ENCODE results near the gene KPNB1.

- TF ChIP-seq CTCF (conservative IDR thresholded peaks at IDR 0.05; ENCODE audit: low read depth, low read length) (no peak), BHLHE40 (IDR thresholded peaks at IDR 0.05; ENCODE audit: low read depth, low read length) (no peak), POLR2A (IDR thresholded peaks at IDR 0.05; ENCODE audit: low read depth, low read length) (no peak), RCOR1 (IDR thresholded peaks at IDR 0.05; ENCODE audit: insufficient replicate concordance, low read length) (no peak), FOS (IDR thresholded peaks at IDR 0.05; ENCODE audit: low read depth, low read length) (no peak), USF2 (IDR thresholded peaks at IDR 0.05; ENCODE audit: low read depth, low read length) (no peak), RFX5 (IDR thresholded peaks at IDR 0.05; ENCODE audit: low read depth, low read length) (no peak)
Measured at GRCh38 chr17:47707884-47708283, 58.2 kb downstream of the KPNB1 start.

All from IMR-90 (cell line).